Muscle layer of duodenum (tissue), 2 donors: ENCODE data around the gene ATP4A.
"Not testable (repeated sequence)": the region's sequence is repeated elsewhere in the genome, so short reads cannot be mapped to it uniquely, and the experiment has no call there.

Experiments used
- H3K27ac ChIP-seq: one replicate; pipeline ENCODE4 v1.7.0; 2013; ENCODE audit warnings: mild to moderate bottlenecking, low read length
- H3K27me3 ChIP-seq: one replicate; pipeline ENCODE4 v1.7.0; 2013; ENCODE audit warnings: low read depth, mild to moderate bottlenecking, control low read depth, low read length
- H3K36me3 ChIP-seq, 2 donors: one replicate each; pipeline ENCODE4 v1.7.0; 2013; ENCODE audit warnings: low read length in 2 of 2, control low read depth in 1 of 2, mild to moderate bottlenecking in 1 of 2; ENCODE audit not compliant: insufficient read depth in 2 of 2, control insufficient read depth in 1 of 2
- H3K4me1 ChIP-seq, 2 donors: one replicate each; pipeline ENCODE4 v1.7.0; 2013; ENCODE audit warnings: low read length in 2 of 2, mild to moderate bottlenecking in 2 of 2, control low read depth in 1 of 2, moderate library complexity in 1 of 2; ENCODE audit not compliant: insufficient read depth in 2 of 2, control insufficient read depth in 1 of 2
- H3K4me3 ChIP-seq, 2 donors: one replicate each; pipeline ENCODE4 v1.7.0; 2013; ENCODE audit warnings: low read length in 2 of 2, low read depth in 1 of 2, mild to moderate bottlenecking in 1 of 2
- H3K9me3 ChIP-seq, 2 donors: one replicate each; pipeline ENCODE4 v1.7.0; 2013; ENCODE audit warnings: low read length in 2 of 2, control low read depth in 1 of 2, mild to moderate bottlenecking in 1 of 2; ENCODE audit not compliant: control insufficient read depth in 1 of 2
- donor health status: healthy.

ATP4A gene

GRCh38 chr19:35563207-35563829, at the start of gene ATP4A:
TSS of gene ATP4A (minus strand) at chr19:35563658. CDS start at chr19:35563629, 29 bp downstream.
- H3K27me3 ChIP-seq = peaks cover 12% of the 10 kb centered on the region
- H3K9me3 ChIP-seq = no peaks in the 10 kb centered on the region
- H3K36me3 ChIP-seq = no peaks in the 10 kb centered on the region
- no peak within 1 kb of the TSS for H3K4me3 ChIP-seq
- no peak within 1 kb of the TSS for H3K27ac ChIP-seq
- H3K4me1 ChIP-seq = peaks cover 0 to 2% of the 10 kb centered on the region in 2 donors

GRCh38 chr19:35612559-35613321, 49.3 kb upstream of the ATP4A start, which contains the start of gene HAUS5:
TSS of gene HAUS5 (plus strand) at chr19:35612735. CDS start at chr19:35612795, 60 bp downstream.
- no peaks in the 10 kb centered on the region for H3K27me3 ChIP-seq
- H3K27ac ChIP-seq = no peak within 1 kb of the TSS
- H3K4me3 ChIP-seq = peak within 1 kb of the TSS; percentile 88 to 89
- H3K36me3 ChIP-seq = peaks cover 4 to 20% of the 10 kb centered on the region in 2 donors
- peaks cover 0 to 5% of the 10 kb centered on the region in 2 donors for H3K9me3 ChIP-seq
- H3K4me1 ChIP-seq = peaks cover 0 to 15% of the 10 kb centered on the region in 2 donors

- Histone ChIP-seq H3K9me3 (peaks cover 0 to 5% of the 10 kb centered on the region in 2 donors), H3K27ac (no peak overlapping the region), H3K4me1 (peaks cover 0 to 15% of the 10 kb centered on the region in 2 donors), H3K27me3 (no peaks in the 10 kb centered on the region), H3K36me3 (peaks cover 4 to 14% of the 10 kb centered on the region in 2 donors), H3K4me3 (peak overlapping the region; percentile 88 to 89)
Observed at GRCh38 chr19:35612224-35612558, 48.7 kb upstream of the ATP4A start.

- Histone ChIP-seq H3K27ac (no peak overlapping the region), H3K4me1 (peaks cover 0 to 15% of the 10 kb centered on the region in 2 donors)
Observed at GRCh38 chr19:35609851-35610353, 46.4 kb upstream of the ATP4A start.

GRCh38 chr19:35608251-35608650, 44.8 kb upstream of the ATP4A start:
- Histone ChIP-seq H3K4me1 (peaks cover 0 to 12% of the 10 kb centered on the region in 2 donors), H3K27me3 (no peaks in the 10 kb centered on the region), H3K36me3 (no peaks in the 10 kb centered on the region), H3K9me3 (peaks cover 0 to 5% of the 10 kb centered on the region in 2 donors), H3K27ac (no peak overlapping the region), H3K4me3 (no peak overlapping the region)

More at GRCh38 chr19:35609851-35610353, 46.4 kb upstream of the ATP4A start:
- Histone ChIP-seq H3K9me3 (peaks cover 0 to 5% of the 10 kb centered on the region in 2 donors), H3K4me3 (no peak overlapping the region), H3K36me3 (peaks cover 0 to 1% of the 10 kb centered on the region in 2 donors), H3K27me3 (no peaks in the 10 kb centered on the region)

GRCh38 chr19:35607661-35608060, 44.2 kb upstream of the ATP4A start:
- peaks cover 0 to 6% of the 10 kb centered on the region in 2 donors for H3K4me1 ChIP-seq
- H3K27ac ChIP-seq = no peak overlapping the region
- no peaks in the 10 kb centered on the region for H3K36me3 ChIP-seq
- no peak overlapping the region for H3K4me3 ChIP-seq
- peaks cover 0 to 5% of the 10 kb centered on the region in 2 donors for H3K9me3 ChIP-seq
- H3K27me3 ChIP-seq = no peaks in the 10 kb centered on the region

- not testable (repeated sequence) for H3K4me1 ChIP-seq, H3K9me3 ChIP-seq, H3K27me3 ChIP-seq, H3K36me3 ChIP-seq, H3K4me3 ChIP-seq, H3K27ac ChIP-seq
Observed at GRCh38 chr19:35607170-35607569, 43.7 kb upstream of the ATP4A start.

- H3K27me3 ChIP-seq, H3K27ac ChIP-seq, H3K9me3 ChIP-seq, H3K4me1 ChIP-seq, H3K4me3 ChIP-seq, H3K36me3 ChIP-seq: not testable (repeated sequence)
Observed at GRCh38 chr19:35604436-35604835, 41.0 kb upstream of the ATP4A start.

GRCh38 chr19:35601971-35602370, 38.5 kb upstream of the ATP4A start:
- H3K9me3 ChIP-seq = no peaks in the 10 kb centered on the region
- no peaks in the 10 kb centered on the region for H3K36me3 ChIP-seq
- H3K4me3 ChIP-seq = no peak overlapping the region
- no peaks in the 10 kb centered on the region for H3K27me3 ChIP-seq
- H3K27ac ChIP-seq = no peak overlapping the region
- no peaks in the 10 kb centered on the region for H3K4me1 ChIP-seq

GRCh38 chr19:35596366-35596999, 33.0 kb upstream of the ATP4A start:
- H3K27me3 ChIP-seq = no peaks in the 10 kb centered on the region
- no peaks in the 10 kb centered on the region for H3K9me3 ChIP-seq
- H3K27ac ChIP-seq = no peak overlapping the region
- no peaks in the 10 kb centered on the region for H3K4me1 ChIP-seq
- no peaks in the 10 kb centered on the region for H3K36me3 ChIP-seq
- H3K4me3 ChIP-seq = no peak overlapping the region

GRCh38 chr19:35595928-35596327, 32.5 kb upstream of the ATP4A start:
- Histone ChIP-seq H3K9me3 (no peaks in the 10 kb centered on the region), H3K4me1 (no peaks in the 10 kb centered on the region), H3K27me3 (no peaks in the 10 kb centered on the region), H3K4me3 (no peak overlapping the region), H3K27ac (no peak overlapping the region), H3K36me3 (no peaks in the 10 kb centered on the region)
